Inflammatory macrophage treated with lipopolysaccharide for 1 hour (primary cell): ENCODE results near the gene CCIN.
"Not testable (repeated sequence)": the region's sequence is repeated elsewhere in the genome, so short reads cannot be mapped to it uniquely, and the experiment has no call there.

Experiments used
- DNase-seq, 2 donors: peaks; one replicate each; pipeline ENCODE4 v3.0.0-alpha.2; 2020 to 2022

Gene CCIN

GRCh38 chr9:36160126-36160525, 9.1 kb upstream of the CCIN start:
- not testable (repeated sequence) for DNase-seq

GRCh38 chr9:36161187-36161586, 8.0 kb upstream of the CCIN start:
- no peak for DNase-seq

DNA sequence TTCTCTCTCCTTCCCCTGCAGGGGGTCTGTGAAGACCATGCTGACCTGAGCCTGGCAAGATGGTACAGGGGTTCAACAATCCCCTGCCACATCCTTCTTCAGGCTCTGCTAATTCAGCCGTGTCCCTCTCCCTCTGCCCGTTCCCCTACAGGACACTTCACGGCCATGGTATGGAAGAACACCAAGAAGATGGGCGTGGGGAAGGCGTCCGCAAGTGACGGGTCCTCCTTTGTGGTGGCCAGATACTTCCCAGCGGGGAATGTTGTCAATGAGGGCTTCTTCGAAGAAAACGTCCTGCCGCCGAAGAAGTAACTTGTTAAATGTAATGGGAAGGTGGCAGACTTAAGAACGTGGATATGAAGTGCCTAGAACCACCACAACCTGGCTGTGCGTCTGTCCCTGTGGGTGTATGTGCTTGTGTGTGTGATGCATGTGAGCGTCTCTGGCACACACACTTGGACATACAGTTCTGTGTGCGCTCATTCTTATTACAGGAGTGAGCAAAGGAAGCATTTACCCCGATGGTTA, 6.9 kb upstream of the CCIN start:
- no peak for DNase-seq

- DNase-seq, result no peak
Observed at GRCh38 chr9:36163049-36163785, 6.0 kb upstream of the CCIN start.

- no peak for DNase-seq
Observed at GRCh38 chr9:36163786-36164170, 5.4 kb upstream of the CCIN start.

- DNase-seq, result no peak
Observed at GRCh38 chr9:36164372-36164771, 4.8 kb upstream of the CCIN start.

DNA sequence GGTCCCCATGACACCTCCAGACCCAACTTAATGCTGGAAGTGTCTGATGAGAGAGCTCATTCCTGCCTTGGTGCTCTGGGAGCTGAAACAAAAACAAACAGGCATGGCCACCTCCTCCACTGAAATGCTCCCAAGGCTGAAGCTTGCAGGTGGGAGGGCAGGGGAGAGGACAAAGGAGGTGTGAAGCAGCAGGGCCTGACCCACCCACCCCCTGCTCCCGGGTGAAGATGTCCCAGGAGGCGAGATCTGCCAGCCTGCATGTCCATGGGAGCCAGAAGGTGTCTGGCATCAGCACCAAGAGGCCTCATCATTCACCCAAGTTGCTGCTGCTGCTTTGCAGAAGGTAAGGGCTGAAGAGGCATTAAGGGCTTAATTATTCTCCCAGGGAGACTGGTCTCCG, 4.2 kb upstream of the CCIN start:
- no peak for DNase-seq

DNA sequence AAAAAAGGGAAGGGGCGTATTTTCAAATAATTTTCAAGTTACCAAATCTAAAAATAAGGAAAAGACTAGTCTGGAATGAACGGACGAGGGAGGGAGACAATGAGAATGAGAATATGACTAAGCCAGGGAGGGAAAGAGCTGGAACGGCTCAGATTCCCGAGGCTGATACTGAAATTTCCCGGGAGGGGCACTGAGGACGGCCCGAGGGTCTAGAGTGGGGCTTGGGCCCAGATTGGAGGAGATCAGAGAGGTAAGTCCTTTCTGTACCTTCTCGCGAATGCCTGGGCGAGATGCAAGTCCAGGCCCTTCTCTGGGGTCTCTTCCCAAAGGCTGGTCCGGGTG, 3.4 kb upstream of the CCIN start:
- DNase-seq, result no peak

DNA sequence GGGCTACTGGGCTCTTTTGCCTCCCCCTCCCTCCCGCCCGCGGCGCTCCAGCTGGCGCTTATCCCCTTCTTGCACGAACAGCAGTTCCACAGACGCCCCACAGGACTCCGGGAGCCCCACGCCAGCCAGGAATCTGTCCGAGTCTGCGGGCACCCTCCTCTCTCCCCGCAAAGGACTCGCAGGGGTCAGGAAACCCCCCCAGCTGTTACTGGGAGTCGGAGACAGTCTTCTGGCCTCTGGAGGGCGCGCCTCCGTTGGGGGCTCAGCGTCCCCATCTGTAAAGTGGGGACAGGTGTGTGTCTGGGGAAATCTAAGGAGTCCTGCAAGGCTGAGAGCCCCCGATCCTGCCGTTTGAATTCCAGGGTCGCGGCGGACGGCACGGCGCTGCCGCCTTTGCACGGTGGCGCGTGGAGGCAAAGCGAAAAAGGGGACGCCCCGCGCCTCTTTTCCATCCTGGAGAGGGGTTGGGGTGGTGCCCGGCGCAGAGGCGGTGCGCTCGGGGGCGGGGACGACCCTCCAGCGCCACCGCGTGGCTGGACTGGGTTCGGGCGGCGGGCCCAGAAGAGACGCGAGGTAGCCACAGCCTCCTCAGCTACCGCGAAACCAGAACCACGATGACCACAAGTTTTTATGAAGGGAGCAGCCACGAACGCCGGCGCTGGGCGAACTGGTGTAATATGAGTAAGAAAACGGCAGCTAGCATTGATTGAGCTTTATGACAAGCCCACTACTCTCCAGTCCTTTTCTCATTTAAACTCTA, 2.8 kb upstream of the CCIN start:
- DNase-seq, result peak; percentile 59 to 86

DNA sequence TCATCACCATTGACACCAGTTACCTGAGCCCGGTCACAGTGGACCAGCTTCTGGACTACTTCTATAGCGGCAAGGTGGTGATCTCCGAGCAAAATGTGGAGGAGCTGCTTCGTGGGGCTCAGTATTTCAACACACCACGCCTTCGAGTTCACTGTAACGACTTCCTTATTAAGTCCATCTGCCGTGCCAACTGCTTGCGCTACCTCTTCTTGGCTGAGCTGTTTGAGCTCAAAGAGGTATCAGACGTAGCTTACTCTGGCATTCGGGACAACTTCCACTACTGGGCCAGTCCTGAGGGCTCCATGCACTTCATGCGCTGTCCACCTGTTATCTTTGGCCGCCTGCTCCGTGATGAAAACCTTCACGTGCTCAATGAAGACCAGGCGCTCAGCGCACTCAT, 520 bp downstream of the CCIN start:
- DNase-seq, result peak; percentile 26 to 38

GRCh38 chr9:36170531-36170930, 1.3 kb downstream of the CCIN start:
- DNase-seq, result no peak

DNA sequence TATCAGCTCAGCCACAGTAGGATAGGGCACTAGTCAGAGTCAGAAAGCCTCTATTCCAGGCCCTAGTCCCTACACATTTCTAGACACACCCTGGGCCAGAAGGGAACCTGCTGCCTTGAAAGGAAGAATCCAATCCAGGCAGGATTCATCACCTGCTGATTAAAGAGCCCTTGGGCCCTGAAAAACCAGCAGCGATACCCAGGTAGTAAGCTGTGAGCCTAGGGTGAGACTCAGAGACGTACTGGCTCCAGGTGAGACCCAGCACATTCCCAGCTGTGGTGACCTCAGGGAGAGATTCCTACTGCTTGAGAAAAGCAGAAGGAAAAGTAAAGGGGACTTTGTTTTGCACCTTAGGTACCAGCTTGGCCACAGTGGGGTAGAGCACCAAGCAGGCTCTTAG, 4.7 kb downstream of the CCIN start:
- DNase-seq, result no peak

DNA sequence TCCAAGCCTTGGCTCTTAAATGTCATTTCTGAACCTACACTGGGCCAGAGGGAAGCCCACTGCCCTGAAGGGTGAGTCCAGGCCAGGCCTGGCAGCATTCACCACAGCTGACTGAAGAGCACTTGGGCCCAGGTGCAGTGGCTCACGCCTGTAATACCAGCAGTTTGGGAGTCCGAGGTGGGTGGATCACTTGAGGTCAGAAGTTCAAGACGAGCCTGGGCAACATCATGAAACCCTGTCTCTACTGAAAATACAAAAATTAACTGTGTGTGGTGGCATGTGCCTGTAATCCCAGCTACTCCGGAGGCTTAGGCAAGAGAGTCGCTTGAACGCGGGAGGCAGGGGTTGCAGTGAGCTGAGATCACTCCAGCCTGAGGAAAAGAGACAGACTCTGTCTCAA, 5.1 kb downstream of the CCIN start:
- no peak for DNase-seq

DNA sequence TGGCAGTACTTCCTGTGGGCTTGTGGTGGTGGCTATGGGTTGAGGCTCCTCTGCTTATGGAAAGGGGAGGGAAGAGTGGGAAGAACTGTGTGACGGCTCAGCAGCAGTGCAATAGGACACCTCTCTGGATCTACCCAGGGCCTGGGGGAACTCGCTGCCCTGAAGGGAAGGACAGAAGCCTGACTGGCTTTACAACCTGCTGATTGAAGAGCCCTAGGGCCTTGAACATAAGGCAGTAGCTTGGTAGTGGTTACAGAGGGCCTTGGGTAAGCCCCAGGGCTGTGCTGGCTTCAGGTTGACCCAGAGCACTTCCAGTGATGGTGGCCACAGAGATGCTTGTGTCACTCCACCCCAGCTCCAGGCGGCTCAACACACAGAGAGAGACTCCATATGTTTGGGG, 5.5 kb downstream of the CCIN start:
- no peak for DNase-seq

- not testable (repeated sequence) for DNase-seq
Observed at GRCh38 chr9:36175209-36175608, 6.0 kb downstream of the CCIN start.

DNA sequence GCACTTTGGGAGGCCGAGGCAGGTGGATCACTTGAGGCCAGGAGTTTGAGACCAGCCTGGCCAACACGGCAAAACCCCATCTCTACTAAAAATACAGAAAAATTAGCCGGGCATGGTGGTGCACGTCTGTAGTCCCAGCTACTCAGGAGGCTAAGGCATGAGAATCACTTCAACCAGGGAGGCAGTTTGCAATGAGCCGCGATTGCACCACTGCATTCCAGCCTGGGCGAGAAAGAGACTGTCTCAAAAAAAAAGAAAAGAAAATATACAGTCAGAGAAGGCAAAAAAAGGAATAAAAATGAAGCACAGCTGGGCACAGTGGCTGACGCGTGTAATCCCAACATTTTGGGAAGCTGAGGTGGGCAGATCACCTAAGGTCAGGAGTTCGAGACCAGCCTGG, 7.3 kb downstream of the CCIN start:
- not testable (repeated sequence) for DNase-seq

- no peak for DNase-seq
Observed at GRCh38 chr9:36177571-36177970, 8.4 kb downstream of the CCIN start.

GRCh38 chr9:36180243-36180642, 11.1 kb downstream of the CCIN start:
- DNase-seq, result not testable (repeated sequence)

GRCh38 chr9:36187414-36187813, 18.2 kb downstream of the CCIN start:
- no peak for DNase-seq

GRCh38 chr9:36188212-36188611, 19.0 kb downstream of the CCIN start:
- no peak for DNase-seq

GRCh38 chr9:36189976-36190375, 20.8 kb downstream of the CCIN start:
- DNase-seq, result peak; percentile 59 to 68

GRCh38 chr9:36190388-36191289, 21.5 kb downstream of the CCIN start, which contains the start of gene CLTA:
TSS of gene CLTA (plus strand) at chr9:36190921. CDS start at chr9:36191057, 136 bp downstream.
- peak; percentile 96 to 99 for DNase-seq

DNA sequence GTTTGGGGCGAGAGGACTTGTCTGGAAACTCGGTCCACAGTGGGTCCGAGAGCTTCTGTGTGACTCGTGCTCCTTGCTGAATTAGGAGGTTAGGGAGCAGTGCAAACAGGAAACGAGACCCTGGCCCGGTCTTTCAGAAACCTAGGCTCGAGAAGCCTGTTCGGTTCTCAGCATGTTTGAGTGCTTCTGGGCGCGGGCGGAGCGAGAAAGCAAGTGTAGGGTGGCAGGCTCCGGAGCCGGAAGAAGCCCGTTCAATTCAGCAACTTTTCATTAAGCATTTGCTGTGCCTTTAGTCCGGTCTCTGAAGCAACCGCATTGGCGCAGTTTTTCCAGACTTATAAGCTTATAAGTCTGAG, 22.1 kb downstream of the CCIN start:
- DNase-seq, result peak; percentile 27 to 44
